K562 (cell line): ENCODE measurements around the gene CHD2. TPM values are rescaled to one million over a fixed set of nuclear protein-coding genes. Genes with fewer than 3 reads are reported as not detected.

Experiments used
- ATAC-seq: fragments of 200-7000 bp; cut with Tn5 transposase; 3 replicates; pipeline ENCODE4 v1.9.1; 2020; ENCODE audit warnings: moderate library complexity
- BruUV-seq: library from RNA; stranded (reverse); fragments of 400-500 nt; replicated peaks from 2 replicates; lab custom pipeline; 2021; lab: Mats Ljungman, UMichigan
- CTCF ChIA-PET: fragments of 300-600 bp; formaldehyde crosslinking; extraction: SDS; loops from one replicate; lab custom pipeline; 2021; ENCODE audit warnings: low intra/inter-chr PET ratio; lab: Yijun Ruan, JAX
- POLR2A ChIA-PET: fragments of 300-600, 350-650 bp; sonication (Branson Sonifier 250); formaldehyde crosslinking; extraction: SDS; loops from one replicate; lab custom pipeline; 2021; ENCODE audit warnings: antibody characterized with exemption, inconsistent platforms; lab: Yijun Ruan, JAX
- DNase-seq, 4 experiments: peaks; one replicate each; pipeline versions ENCODE4 v3.0.0 to v3.0.0-alpha.2; 2011 to 2018; ENCODE audit warnings: low spot score in 3 of 4, mixed read lengths in 3 of 4; ENCODE audit errors: extremely low read depth in 1 of 4
- FAIRE-seq: peaks from 2 replicates; lab custom pipeline; 2011; peaks lifted over from hg19 to GRCh38; lab: Jason Lieb, UNC
- H2AFZ ChIP-seq: 2 replicates; pipeline ENCODE4 v1.6.0; 2011; ENCODE audit warnings: low read depth, low read length, control low read depth, inconsistent platforms
- H3K27ac ChIP-seq: fragments of 200-600 bp; 3 replicates; pipeline ENCODE4 v1.8.0; 2011; ENCODE audit warnings: low read depth, mild to moderate bottlenecking, control low read depth, inconsistent platforms, low read length, moderate library complexity, mixed read lengths; ENCODE audit errors: extremely low read depth
- H3K27me3 ChIP-seq, 2 experiments: fragments of 300-600 bp in 1 of 2; 2 replicates in 1 of 2; 3 replicates in 1 of 2; pipeline versions ENCODE4 v1.6.0 to v1.8.0; 2011; ENCODE audit warnings: inconsistent platforms in 2 of 2, low read length in 2 of 2, mild to moderate bottlenecking in 1 of 2, mixed read lengths in 1 of 2, moderate library complexity in 1 of 2; ENCODE audit not compliant: control insufficient read depth in 2 of 2, insufficient read depth in 2 of 2
- H3K36me3 ChIP-seq: fragments of 300-600 bp; 3 replicates; pipeline ENCODE4 v1.8.0; 2011; ENCODE audit warnings: mild to moderate bottlenecking, low read length, inconsistent platforms; ENCODE audit not compliant: control insufficient read depth, insufficient read depth
- H3K4me1 ChIP-seq, 2 experiments: fragments of 200-600 bp in 1 of 2; replicated peaks in 1 of 2; 2 replicates in 1 of 2; 3 replicates in 1 of 2; pipeline versions ENCODE4 v1.5.1 to v1.8.0; 2011; ENCODE audit warnings: inconsistent platforms in 2 of 2, low read length in 2 of 2, mild to moderate bottlenecking in 1 of 2, mixed read lengths in 1 of 2, moderate library complexity in 1 of 2; ENCODE audit not compliant: control insufficient read depth in 2 of 2, insufficient read depth in 2 of 2
- H3K4me2 ChIP-seq: 2 replicates; pipeline ENCODE4 v1.6.1; 2011; ENCODE audit warnings: low read length, control low read depth, inconsistent platforms, mixed read lengths; ENCODE audit not compliant: insufficient read depth
- H3K4me3 ChIP-seq: fragments of 200-600 bp; sonication (generic), shearing (Covaris generic); 2 replicates; pipeline ENCODE4 v1.5.1; 2016; ENCODE audit warnings: control low read depth, inconsistent platforms
- H3K79me2 ChIP-seq: fragments of 200-600 bp; 3 replicates; pipeline ENCODE4 v1.8.0; 2011; ENCODE audit warnings: low read length, inconsistent platforms; ENCODE audit not compliant: control insufficient read depth, insufficient read depth
- H3K9ac ChIP-seq, 2 experiments: 2 replicates each; pipeline versions ENCODE4 v1.6.0 to v1.6.1; 2011; ENCODE audit warnings: low read depth in 2 of 2, low read length in 2 of 2, control low read depth in 1 of 2, inconsistent platforms in 1 of 2, mild to moderate bottlenecking in 1 of 2, mixed read lengths in 1 of 2; ENCODE audit not compliant: insufficient read depth in 1 of 2
- H3K9me1 ChIP-seq: one replicate; pipeline ENCODE4 v1.6.0; 2011; ENCODE audit warnings: inconsistent platforms, mild to moderate bottlenecking, low read length, moderate library complexity; ENCODE audit not compliant: control insufficient read depth, insufficient read depth
- H3K9me3 ChIP-seq: replicated peaks from 2 replicates; pipeline ENCODE4 v1.5.1; 2011; ENCODE audit warnings: low read depth, low read length, inconsistent platforms; ENCODE audit not compliant: control insufficient read depth, insufficient read depth
- H4K20me1 ChIP-seq: replicated peaks from 2 replicates; pipeline ENCODE4 v1.6.1; 2011; ENCODE audit warnings: low read length, inconsistent platforms, mixed read lengths; ENCODE audit not compliant: control insufficient read depth, insufficient read depth
- E2F1 ChIP-seq: sonication (generic); formaldehyde crosslinking; IDR thresholded peaks from 2 replicates; pipeline ENCODE4 v1.8.1; 2023; ENCODE audit warnings: mild to moderate bottlenecking, missing genetic modification reagents, moderate library complexity
- POLR3G ChIP-seq: IDR thresholded peaks from 2 replicates; pipeline ENCODE4 v1.6.1; 2011; ENCODE audit not compliant: insufficient read length, insufficient replicate concordance; ENCODE audit errors: extremely low read depth
- PTRF ChIP-seq: fragments of 450-650 bp; IDR thresholded peaks from 2 replicates; pipeline ENCODE4 v1.6.1; 2016; ENCODE audit warnings: mild to moderate bottlenecking, missing genetic modification characterization, missing compliant biosample characterization
- PTTG1 ChIP-seq: fragments of 450-650 bp; IDR thresholded peaks from 2 replicates; pipeline ENCODE4 v1.6.1; 2016; ENCODE audit warnings: low read depth, mild to moderate bottlenecking, missing genetic modification characterization, missing compliant biosample characterization
- RNF219 ChIP-seq: fragments of 250-450 bp; sonication (Bioruptor Pico); IDR thresholded peaks from 2 replicates; pipeline ENCODE4 v1.5.0; 2022; ENCODE audit warnings: mild to moderate bottlenecking
- SMAD3 ChIP-seq: fragments of 450-650 bp; formaldehyde crosslinking; conservative IDR thresholded peaks from 2 replicates; pipeline ENCODE4 v1.4.0; 2020; ENCODE audit warnings: mild to moderate bottlenecking
- YY1 ChIP-seq, 3 experiments: IDR thresholded peaks; 2 replicates each; pipeline ENCODE4 v1.6.1; 2011; ENCODE audit warnings: low read length in 2 of 3, mild to moderate bottlenecking in 2 of 3, moderate library complexity in 2 of 3, borderline replicate concordance in 1 of 3, control low read depth in 1 of 3, low read depth in 1 of 3; ENCODE audit not compliant: insufficient read depth in 3 of 3, insufficient replicate concordance in 2 of 3, control insufficient read depth in 1 of 3, insufficient read length in 1 of 3; ENCODE audit errors: extremely low read depth in 1 of 3
- ZBTB5 ChIP-seq: fragments of 450-650 bp; IDR thresholded peaks from 2 replicates; pipeline ENCODE4 v1.6.1; 2017; ENCODE audit warnings: antibody characterized with exemption
- ZMIZ1 ChIP-seq, 2 experiments: fragments of 150-350 bp in 1 of 2; IDR thresholded peaks; 2 replicates each; pipeline ENCODE4 v1.6.1; 2012 to 2016; ENCODE audit warnings: low read depth in 2 of 2, low read length in 2 of 2, mild to moderate bottlenecking in 1 of 2, moderate library complexity in 1 of 2
- ZNF121 ChIP-seq: sonication (generic); formaldehyde crosslinking; conservative IDR thresholded peaks from 2 replicates; pipeline ENCODE4 v1.8.0; 2022; ENCODE audit warnings: missing genetic modification reagents
- ZNF124 ChIP-seq: sonication (generic); formaldehyde crosslinking; IDR thresholded peaks from 2 replicates; pipeline ENCODE4 v1.8.1; 2022; ENCODE audit warnings: missing genetic modification reagents
- WGBS: fragments of 100-300 bp; shearing (Covaris generic); methylation state at CpG from one replicate; pipeline ENCODE4 v1.1.6; 2016; ENCODE audit warnings: low coverage, mixed read lengths; ENCODE audit not compliant: insufficient coverage; ENCODE audit errors: missing lambda C conversion rate; 5-methylcytosine and 5-hydroxymethylcytosine counted together
- in situ Hi-C: fragments of 300-500 bp; cut with MboI; formaldehyde crosslinking; loops from 4 replicates; pipeline ENCODE4 v1.15.0; 2018; ENCODE audit warnings: inconsistent platforms, mixed read lengths
- intact Hi-C: fragments of 100-400 bp; cut with micrococcal nuclease; formaldehyde crosslinking; loops from 2 replicates; pipeline ENCODE4 v1.14.2; 2022
- polyA plus RNA-seq, 8 experiments: library from polyadenylated mRNA; depleted of rRNA in 4 of 8; stranded (reverse) in 5 of 8; unstranded in 3 of 8; fragments of >200 nt; fragmentation: Nextera tagmentation in 2 of 8; fragmentation: Illumina TruSeq in 1 of 8; extraction: Ambion mirVana in 2 of 8; extraction: Trizol in 1 of 8; gene quantifications; 2 replicates each; pipeline versions ENCODE4 v1.2.1 to v1.2.3, GENCODE V29; 2011 to 2014; ENCODE audit warnings: inconsistent platforms in 1 of 8, missing spikeins in 1 of 8
- total RNA-seq, 7 experiments: library from RNA; depleted of rRNA in 6 of 7; stranded (reverse); fragments of >200 nt in 6 of 7; fragmentation: Illumina TruSeq in 2 of 7; extraction: Trizol in 2 of 7; gene quantifications; 2 replicates each; pipeline versions ENCODE4 v1.2.1 to v1.2.3, GENCODE V29; 2011 to 2021; ENCODE audit warnings: low replicate concordance in 1 of 7

Gene CHD2
- total and polyA plus RNA-seq, 9 of the 15 experiments (the other 6 are each of a cell fraction or from before 2014, with no cell fraction given): 38.9 to 70.8 (median 56.2) TPM

GRCh38 chr15:92992720-92993119 is 92.6 kb downstream of the CHD2 start (continued):
- TF ChIP-seq ZMIZ1 (IDR thresholded peaks at IDR 0.05; ENCODE audit: low read depth in 2 of 2, low read length in 2 of 2): no peak
- no peak for TF ChIP-seq YY1 (IDR thresholded peaks at IDR 0.05; ENCODE audit: borderline replicate concordance in 1 of 3, control insufficient read depth in 1 of 3, extremely low read depth in 1 of 3, insufficient read depth in 3 of 3, insufficient read length in 1 of 3, insufficient replicate concordance in 2 of 3, low read depth in 1 of 3, low read length in 2 of 3)
- TF ChIP-seq PTTG1 (tag): no peak
- no peak for TF ChIP-seq ZNF124 (CRISPR knock-in tag)
- TF ChIP-seq PTRF (tag): no peak

GRCh38 chr15:92997821-92998220 is 97.7 kb downstream of the CHD2 start:
- no peaks in the 10 kb centered on the region for H3K27me3 ChIP-seq
- intact Hi-C loops: no loop called here
- H3K9ac ChIP-seq: no peak overlapping the region
- ATAC-seq: no peak
- ChIA-PET CTCF (no interaction called here), POLR2A (interaction anchor here (1.0 kb wide), 1 partner anchor 23 kb away, joined by 4 read pairs; no protein-coding TSS in a partner anchor)
- H4K20me1 ChIP-seq: no peaks in the 10 kb centered on the region
- WGBS: 85% methylated on average over 6 of the region's 6 CpGs
- FAIRE-seq: no peak
- no peaks in the 10 kb centered on the region; the same call in 2 of the 3 replicates for H3K79me2 ChIP-seq
- H3K4me3 ChIP-seq: no peak overlapping the region
- no TSS peak for BruUV-seq
- peaks cover 93% of the 10 kb centered on the region for H3K36me3 ChIP-seq
- DNase-seq: no peak
- no peaks in the 10 kb centered on the region for H3K9me1 ChIP-seq
- in situ Hi-C loops: no loop called here
- no peaks in the 10 kb centered on the region for H3K4me1 ChIP-seq
- H2AFZ ChIP-seq: no peak overlapping the region
- no peak overlapping the region for H3K27ac ChIP-seq
- H3K4me2 ChIP-seq: no peak overlapping the region
- no peaks in the 10 kb centered on the region for H3K9me3 ChIP-seq
- no peak for TF ChIP-seq E2F1 (CRISPR knock-in tag)
- TF ChIP-seq ZNF121 (CRISPR knock-in tag): no peak
- no peak for TF ChIP-seq RNF219 (CRISPR knock-in tag)
- TF ChIP-seq POLR3G: no peak
- TF ChIP-seq ZBTB5: no peak
- TF ChIP-seq SMAD3 (CRISPR knock-in tag): no peak
